Measurements from ENCODE around the gene ULK4.

DNA sequence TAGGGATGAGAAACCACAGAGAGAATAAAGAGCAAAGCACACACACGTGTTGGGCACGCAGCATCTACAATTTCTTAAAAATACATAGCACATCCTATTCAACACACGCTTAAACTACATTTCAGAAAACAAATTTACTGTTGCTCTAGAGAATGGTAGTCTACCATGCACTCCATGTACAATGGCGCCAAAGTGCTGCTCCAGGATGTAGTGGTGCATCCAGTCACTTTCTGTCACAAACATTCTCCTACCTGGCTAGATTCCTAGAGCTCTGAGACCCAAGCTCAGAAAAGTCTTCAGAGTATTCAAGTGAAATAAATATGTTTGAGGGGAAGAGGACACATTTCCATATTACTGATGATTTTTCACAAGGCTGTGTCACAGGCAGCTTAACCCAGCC lies 388.3 kb downstream of the ULK4 start:
- TF ChIP-seq, protein P1, sequence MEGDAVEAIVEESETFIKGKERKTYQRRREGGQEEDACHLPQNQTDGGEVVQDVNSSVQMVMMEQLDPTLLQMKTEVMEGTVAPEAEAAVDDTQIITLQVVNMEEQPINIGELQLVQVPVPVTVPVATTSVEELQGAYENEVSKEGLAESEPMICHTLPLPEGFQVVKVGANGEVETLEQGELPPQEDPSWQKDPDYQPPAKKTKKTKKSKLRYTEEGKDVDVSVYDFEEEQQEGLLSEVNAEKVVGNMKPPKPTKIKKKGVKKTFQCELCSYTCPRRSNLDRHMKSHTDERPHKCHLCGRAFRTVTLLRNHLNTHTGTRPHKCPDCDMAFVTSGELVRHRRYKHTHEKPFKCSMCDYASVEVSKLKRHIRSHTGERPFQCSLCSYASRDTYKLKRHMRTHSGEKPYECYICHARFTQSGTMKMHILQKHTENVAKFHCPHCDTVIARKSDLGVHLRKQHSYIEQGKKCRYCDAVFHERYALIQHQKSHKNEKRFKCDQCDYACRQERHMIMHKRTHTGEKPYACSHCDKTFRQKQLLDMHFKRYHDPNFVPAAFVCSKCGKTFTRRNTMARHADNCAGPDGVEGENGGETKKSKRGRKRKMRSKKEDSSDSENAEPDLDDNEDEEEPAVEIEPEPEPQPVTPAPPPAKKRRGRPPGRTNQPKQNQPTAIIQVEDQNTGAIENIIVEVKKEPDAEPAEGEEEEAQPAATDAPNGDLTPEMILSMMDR (IDR thresholded peaks at IDR 0.05 in 2 of 3, conservative IDR thresholded peaks at IDR 0.05 in 1 of 3; ENCODE audit: borderline replicate concordance in 1 of 3, insufficient read depth in 1 of 3, low read depth in 2 of 3, low read length in 2 of 3): no peak
- no peak for TF ChIP-seq EZH2 (IDR thresholded peaks at IDR 0.05)
- TF ChIP-seq POLR2A (IDR thresholded peaks at IDR 0.05; ENCODE audit: borderline replicate concordance, extremely low read depth, insufficient read depth, insufficient read length): no peak
- no peak for TF ChIP-seq RAD21 (IDR thresholded peaks at IDR 0.05; ENCODE audit: low read depth)
